PC-9 (cell line): ENCODE measurements around the gene MRPS18B.

Experiments
- EZH2 ChIP-seq: fragments of 200-600 bp; sonication (generic); IDR thresholded peaks from 2 replicates; pipeline ENCODE4 v1.8.0; 2017; ENCODE audit warnings: antibody characterized with exemption, low read depth
- TF ChIP-seq, protein P1 (sequence below): fragments of 200-600 bp; sonication (generic); conservative IDR thresholded peaks from 2 replicates; pipeline ENCODE4 v1.6.1; 2017; ENCODE audit warnings: mixed run types, antibody characterized with exemption, mild to moderate bottlenecking, moderate library complexity

DNA sequence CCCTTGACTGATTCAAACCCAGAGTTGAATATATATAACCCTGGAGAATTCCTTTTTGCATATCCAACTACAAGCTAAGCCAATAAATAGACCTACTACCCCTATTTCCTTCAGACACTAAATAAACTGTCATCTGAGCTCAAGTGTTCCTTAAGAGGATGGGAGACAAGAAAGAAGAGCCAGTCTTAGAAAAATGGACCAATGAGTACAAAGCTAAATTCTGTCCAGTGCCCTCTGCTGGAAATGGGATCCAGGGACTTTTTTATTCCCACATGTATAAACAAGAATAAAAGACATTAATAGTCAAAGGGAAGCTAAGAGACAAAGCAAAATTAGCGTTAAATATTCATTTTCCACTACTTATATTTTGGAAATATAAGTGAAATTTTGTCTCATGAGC, 5.4 kb upstream of the MRPS18B start:
- TF ChIP-seq, protein P1, sequence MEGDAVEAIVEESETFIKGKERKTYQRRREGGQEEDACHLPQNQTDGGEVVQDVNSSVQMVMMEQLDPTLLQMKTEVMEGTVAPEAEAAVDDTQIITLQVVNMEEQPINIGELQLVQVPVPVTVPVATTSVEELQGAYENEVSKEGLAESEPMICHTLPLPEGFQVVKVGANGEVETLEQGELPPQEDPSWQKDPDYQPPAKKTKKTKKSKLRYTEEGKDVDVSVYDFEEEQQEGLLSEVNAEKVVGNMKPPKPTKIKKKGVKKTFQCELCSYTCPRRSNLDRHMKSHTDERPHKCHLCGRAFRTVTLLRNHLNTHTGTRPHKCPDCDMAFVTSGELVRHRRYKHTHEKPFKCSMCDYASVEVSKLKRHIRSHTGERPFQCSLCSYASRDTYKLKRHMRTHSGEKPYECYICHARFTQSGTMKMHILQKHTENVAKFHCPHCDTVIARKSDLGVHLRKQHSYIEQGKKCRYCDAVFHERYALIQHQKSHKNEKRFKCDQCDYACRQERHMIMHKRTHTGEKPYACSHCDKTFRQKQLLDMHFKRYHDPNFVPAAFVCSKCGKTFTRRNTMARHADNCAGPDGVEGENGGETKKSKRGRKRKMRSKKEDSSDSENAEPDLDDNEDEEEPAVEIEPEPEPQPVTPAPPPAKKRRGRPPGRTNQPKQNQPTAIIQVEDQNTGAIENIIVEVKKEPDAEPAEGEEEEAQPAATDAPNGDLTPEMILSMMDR = no peak; the same call in 1 of the 2 replicates
- no peak for TF ChIP-seq EZH2
